Breast epithelium (tissue), 3 donors: ENCODE results near the gene TRPM8.

Experiments used
- CTCF ChIP-seq, 3 donors: fragments of 450-650 bp; IDR thresholded peaks; one replicate each; pipeline ENCODE4 v1.5.1; 2016 to 2017; ENCODE audit warnings: antibody characterized with exemption in 3 of 3, mild to moderate bottlenecking in 3 of 3, moderate library complexity in 3 of 3
- POLR2A ChIP-seq: fragments of 450-650 bp; IDR thresholded peaks from one replicate; pipeline ENCODE4 v1.6.1; 2016; ENCODE audit warnings: antibody characterized with exemption, mild to moderate bottlenecking, moderate library complexity
- POLR2AphosphoS5 ChIP-seq, 3 donors: sonication (generic); formaldehyde crosslinking; IDR thresholded peaks; one replicate each; pipeline ENCODE4 v1.6.1; 2017; ENCODE audit warnings: antibody characterized with exemption in 3 of 3

- TF ChIP-seq POLR2AphosphoS5 (IDR thresholded peaks at IDR 0.05) = no peak
- no peak for TF ChIP-seq POLR2A
- TF ChIP-seq CTCF (IDR thresholded peaks at IDR 0.05) = no peak
Observed at GRCh38 chr2:233944269-233944668, 27.1 kb downstream of the TRPM8 start.
